ENCODE data around the gene NTM.

DNA sequence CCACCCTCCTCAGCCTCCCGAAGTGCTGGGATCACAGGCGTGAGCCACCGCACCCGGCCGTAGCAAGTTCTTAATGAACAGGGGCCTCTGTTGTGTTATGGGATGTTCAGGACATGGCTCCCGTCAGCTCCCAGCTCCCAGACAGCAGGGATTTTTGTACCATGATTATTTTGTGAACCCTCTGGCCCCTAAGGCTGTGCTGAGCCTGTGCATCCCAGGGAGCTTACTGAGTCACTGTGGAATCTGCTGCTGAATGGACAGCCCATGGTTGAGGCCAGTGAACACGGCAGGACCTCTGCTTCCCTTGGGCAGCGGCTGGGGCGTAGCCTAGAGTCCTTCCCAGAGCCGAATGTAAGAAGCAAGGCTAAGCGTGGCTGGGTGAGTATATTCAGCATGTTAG is 245.2 kb downstream of the NTM start:
- TF ChIP-seq, protein P1, sequence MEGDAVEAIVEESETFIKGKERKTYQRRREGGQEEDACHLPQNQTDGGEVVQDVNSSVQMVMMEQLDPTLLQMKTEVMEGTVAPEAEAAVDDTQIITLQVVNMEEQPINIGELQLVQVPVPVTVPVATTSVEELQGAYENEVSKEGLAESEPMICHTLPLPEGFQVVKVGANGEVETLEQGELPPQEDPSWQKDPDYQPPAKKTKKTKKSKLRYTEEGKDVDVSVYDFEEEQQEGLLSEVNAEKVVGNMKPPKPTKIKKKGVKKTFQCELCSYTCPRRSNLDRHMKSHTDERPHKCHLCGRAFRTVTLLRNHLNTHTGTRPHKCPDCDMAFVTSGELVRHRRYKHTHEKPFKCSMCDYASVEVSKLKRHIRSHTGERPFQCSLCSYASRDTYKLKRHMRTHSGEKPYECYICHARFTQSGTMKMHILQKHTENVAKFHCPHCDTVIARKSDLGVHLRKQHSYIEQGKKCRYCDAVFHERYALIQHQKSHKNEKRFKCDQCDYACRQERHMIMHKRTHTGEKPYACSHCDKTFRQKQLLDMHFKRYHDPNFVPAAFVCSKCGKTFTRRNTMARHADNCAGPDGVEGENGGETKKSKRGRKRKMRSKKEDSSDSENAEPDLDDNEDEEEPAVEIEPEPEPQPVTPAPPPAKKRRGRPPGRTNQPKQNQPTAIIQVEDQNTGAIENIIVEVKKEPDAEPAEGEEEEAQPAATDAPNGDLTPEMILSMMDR (IDR thresholded peaks at IDR 0.05) = no peak
- no peak for TF ChIP-seq POLR2A (IDR thresholded peaks at IDR 0.05)

Measured in uterus (tissue), 2 donors.